GM23338 (cell line): ENCODE measurements around the gene CFAP410. TPM values are rescaled to one million over a fixed set of nuclear protein-coding genes. Genes with fewer than 3 reads are reported as not detected.
A peak's percentile ranks its signal among the peaks of the same experiment; 100 is the strongest.

ENCODE experiments used
- ATAC-seq: fragments of 200-7000 bp; cut with Tn5 transposase; 3 replicates; pipeline ENCODE4 v1.9.1; 2020
- DNase-seq: peaks from one replicate; pipeline ENCODE4 v3.0.0-alpha.2; 2015; ENCODE audit warnings: low spot score
- H2AFZ ChIP-seq: fragments of 200-600 bp; sonication (generic); 2 replicates; pipeline ENCODE4 v1.8.0; 2016; ENCODE audit warnings: antibody characterized with exemption, mild to moderate bottlenecking, moderate library complexity
- H3F3A ChIP-seq: fragments of 200-600 bp; sonication (generic); replicated peaks from 2 replicates; pipeline ENCODE4 v1.8.0; 2017; ENCODE audit warnings: antibody characterized with exemption, mixed run types, low read depth
- H3K27ac ChIP-seq: fragments of 200-600 bp; sonication (generic); 2 replicates; pipeline ENCODE4 v1.6.1; 2016; ENCODE audit warnings: low read depth
- H3K27me3 ChIP-seq: fragments of 200-600 bp; sonication (generic); 2 replicates; pipeline ENCODE4 v1.8.0; 2016; ENCODE audit warnings: mild to moderate bottlenecking, mixed run types, moderate library complexity; ENCODE audit not compliant: insufficient read depth
- H3K36me3 ChIP-seq: fragments of 200-600 bp; sonication (generic); 2 replicates; pipeline ENCODE4 v1.8.0; 2016; ENCODE audit warnings: mild to moderate bottlenecking; ENCODE audit not compliant: insufficient read depth
- H3K4me1 ChIP-seq: fragments of 200-600 bp; sonication (generic); 2 replicates; pipeline ENCODE4 v1.8.0; 2016; ENCODE audit warnings: mild to moderate bottlenecking, moderate library complexity; ENCODE audit not compliant: insufficient read depth
- H3K4me2 ChIP-seq: fragments of 200-600 bp; sonication (generic); 2 replicates; pipeline ENCODE4 v1.7.1; 2017; ENCODE audit warnings: mixed run types
- H3K4me3 ChIP-seq: fragments of 200-600 bp; sonication (generic); 2 replicates; pipeline ENCODE4 v1.6.1; 2016; ENCODE audit warnings: mixed run types
- H3K79me2 ChIP-seq: fragments of 200-600 bp; sonication (generic); replicated peaks from 2 replicates; pipeline ENCODE4 v1.8.0; 2017; ENCODE audit warnings: mild to moderate bottlenecking; ENCODE audit not compliant: insufficient read depth
- H3K9me2 ChIP-seq: fragments of 200-600 bp; sonication (generic); 2 replicates; pipeline ENCODE4 v1.8.0; 2017; ENCODE audit not compliant: insufficient read depth
- H4K20me1 ChIP-seq: fragments of 200-600 bp; sonication (generic); replicated peaks from 2 replicates; pipeline ENCODE4 v1.8.0; 2017; ENCODE audit warnings: mild to moderate bottlenecking; ENCODE audit not compliant: insufficient read depth
- H3K27ac Mint-ChIP-seq: 2 replicates; pipeline ENCODE4 v1.8.0; 2020; ENCODE audit warnings: inconsistent platforms, mild to moderate bottlenecking, moderate library complexity, mixed read lengths
- H3K27me3 Mint-ChIP-seq: 3 replicates; pipeline ENCODE4 v1.8.0; 2022; ENCODE audit warnings: low read depth, mild to moderate bottlenecking, moderate library complexity, mixed read lengths, inconsistent platforms; ENCODE audit not compliant: insufficient read depth, poor library complexity
- H3K36me3 Mint-ChIP-seq: 3 replicates; pipeline ENCODE4 v1.8.0; 2021; ENCODE audit warnings: low read depth, mild to moderate bottlenecking, inconsistent platforms, moderate library complexity, mixed read lengths
- H3K4me1 Mint-ChIP-seq: 3 replicates; pipeline ENCODE4 v1.8.0; 2020; ENCODE audit warnings: mild to moderate bottlenecking, inconsistent platforms, mixed read lengths
- H3K4me3 Mint-ChIP-seq: 3 replicates; pipeline ENCODE4 v1.8.0; 2021; ENCODE audit warnings: moderate library complexity, mild to moderate bottlenecking, inconsistent platforms, mixed read lengths
- H3K9me3 Mint-ChIP-seq: 3 replicates; pipeline ENCODE4 v1.8.0; 2020; ENCODE audit warnings: moderate library complexity, mild to moderate bottlenecking, inconsistent platforms, mixed read lengths
- EZH2 ChIP-seq: fragments of 200-600 bp; sonication (generic); IDR thresholded peaks from one replicate; pipeline ENCODE4 v1.8.0; 2017; ENCODE audit warnings: antibody characterized with exemption, mild to moderate bottlenecking, low read depth; ENCODE audit not compliant: unreplicated experiment
- polyA plus RNA-seq: library from polyadenylated mRNA; unstranded; fragments of >200 nt; fragmentation: Nextera tagmentation; extraction: Ambion mirVana; gene quantifications from 2 replicates; pipeline ENCODE4 v1.2.1, GENCODE V29; 2016
- total RNA-seq: library from RNA; depleted of rRNA; stranded (reverse); fragments of >200 nt; shearing (Covaris generic); gene quantifications from 2 replicates; pipeline ENCODE4 v1.2.3, GENCODE V29; 2014
- TF ChIP-seq, protein P1 (sequence below): fragments of 250-450 bp; sonication (Bioruptor Pico); IDR thresholded peaks from 2 replicates; pipeline ENCODE4 v1.5.0; 2020; ENCODE audit warnings: mild to moderate bottlenecking, moderate library complexity
- TF ChIP-seq, protein P2 (sequence below), 2 experiments: fragments of 200-600 bp in 1 of 2; sonication (generic) in 1 of 2; conservative IDR thresholded peaks; 2 replicates each; pipeline versions ENCODE4 v1.5.1 to v1.6.1; 2016 to 2017; ENCODE audit warnings: antibody characterized with exemption in 2 of 2, low read depth in 2 of 2, mild to moderate bottlenecking in 2 of 2, moderate library complexity in 1 of 2

The CFAP410 gene
- total and polyA plus RNA-seq, 2 experiments from 2014 or later: 11.0 to 24.0 TPM

DNA sequence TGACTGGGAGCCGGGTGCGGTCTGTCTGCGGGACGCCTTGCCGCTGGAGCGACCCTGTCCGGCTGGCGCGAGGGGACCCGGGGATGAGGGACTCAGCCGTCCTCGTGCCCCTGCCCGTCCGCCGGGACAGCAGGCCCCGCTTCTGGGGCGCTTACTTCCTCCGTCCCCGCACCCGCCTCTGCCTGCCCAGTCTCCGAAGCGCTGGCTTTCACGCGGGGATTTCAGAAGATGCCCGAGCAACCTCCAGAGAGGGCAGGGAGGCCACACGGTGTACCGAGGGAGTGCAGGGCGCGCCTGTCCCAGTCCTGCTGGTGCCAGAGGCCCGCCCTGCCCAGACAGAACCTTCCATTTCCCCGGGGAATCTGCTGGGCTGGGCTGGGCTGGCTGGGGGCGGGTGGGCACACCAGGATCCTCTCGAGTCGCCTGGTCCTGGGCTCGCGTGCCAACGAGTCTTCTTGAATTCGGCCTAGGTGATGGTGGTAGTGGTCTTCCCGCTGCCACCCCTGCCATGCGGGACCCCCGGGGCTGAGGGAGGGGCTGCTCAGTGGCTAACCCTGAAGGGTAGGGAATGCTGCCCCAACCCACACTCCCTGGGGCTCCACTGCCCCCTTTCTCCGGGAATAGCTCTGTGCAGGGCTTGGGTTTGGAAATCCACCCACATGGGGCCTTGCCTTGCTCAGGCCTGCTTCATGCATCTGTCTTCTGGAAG is 11.7 kb upstream of the CFAP410 start:
- Histone ChIP-seq H3K4me3 (peak overlapping the region; percentile 52), H2AFZ (peak overlapping the region; percentile 83; the same call in 1 of the 2 replicates), H3K79me2 (no peaks in the 10 kb centered on the region), H3K36me3 (no peaks in the 10 kb centered on the region), H3K27me3 (peaks cover 36% of the 10 kb centered on the region), H3K4me1 (no peaks in the 10 kb centered on the region; the same call in 1 of the 2 replicates), H3K9me2 (no peaks in the 10 kb centered on the region), H3F3A (no peaks in the 10 kb centered on the region), H3K4me2 (peak overlapping the region; percentile 73), H3K27ac (no peak overlapping the region), H4K20me1 (no peaks in the 10 kb centered on the region)
- Mint-ChIP-seq H3K9me3 (no peaks in the 10 kb centered on the region), H3K36me3 (no peaks in the 10 kb centered on the region), H3K4me3 (peak overlapping the region; percentile 57), H3K27ac (no peak overlapping the region), H3K4me1 (no peaks in the 10 kb centered on the region; the same call in 2 of the 3 replicates), H3K27me3 (peaks cover 33% of the 10 kb centered on the region)
- DNase-seq: no peak
- TF ChIP-seq, protein P1, sequence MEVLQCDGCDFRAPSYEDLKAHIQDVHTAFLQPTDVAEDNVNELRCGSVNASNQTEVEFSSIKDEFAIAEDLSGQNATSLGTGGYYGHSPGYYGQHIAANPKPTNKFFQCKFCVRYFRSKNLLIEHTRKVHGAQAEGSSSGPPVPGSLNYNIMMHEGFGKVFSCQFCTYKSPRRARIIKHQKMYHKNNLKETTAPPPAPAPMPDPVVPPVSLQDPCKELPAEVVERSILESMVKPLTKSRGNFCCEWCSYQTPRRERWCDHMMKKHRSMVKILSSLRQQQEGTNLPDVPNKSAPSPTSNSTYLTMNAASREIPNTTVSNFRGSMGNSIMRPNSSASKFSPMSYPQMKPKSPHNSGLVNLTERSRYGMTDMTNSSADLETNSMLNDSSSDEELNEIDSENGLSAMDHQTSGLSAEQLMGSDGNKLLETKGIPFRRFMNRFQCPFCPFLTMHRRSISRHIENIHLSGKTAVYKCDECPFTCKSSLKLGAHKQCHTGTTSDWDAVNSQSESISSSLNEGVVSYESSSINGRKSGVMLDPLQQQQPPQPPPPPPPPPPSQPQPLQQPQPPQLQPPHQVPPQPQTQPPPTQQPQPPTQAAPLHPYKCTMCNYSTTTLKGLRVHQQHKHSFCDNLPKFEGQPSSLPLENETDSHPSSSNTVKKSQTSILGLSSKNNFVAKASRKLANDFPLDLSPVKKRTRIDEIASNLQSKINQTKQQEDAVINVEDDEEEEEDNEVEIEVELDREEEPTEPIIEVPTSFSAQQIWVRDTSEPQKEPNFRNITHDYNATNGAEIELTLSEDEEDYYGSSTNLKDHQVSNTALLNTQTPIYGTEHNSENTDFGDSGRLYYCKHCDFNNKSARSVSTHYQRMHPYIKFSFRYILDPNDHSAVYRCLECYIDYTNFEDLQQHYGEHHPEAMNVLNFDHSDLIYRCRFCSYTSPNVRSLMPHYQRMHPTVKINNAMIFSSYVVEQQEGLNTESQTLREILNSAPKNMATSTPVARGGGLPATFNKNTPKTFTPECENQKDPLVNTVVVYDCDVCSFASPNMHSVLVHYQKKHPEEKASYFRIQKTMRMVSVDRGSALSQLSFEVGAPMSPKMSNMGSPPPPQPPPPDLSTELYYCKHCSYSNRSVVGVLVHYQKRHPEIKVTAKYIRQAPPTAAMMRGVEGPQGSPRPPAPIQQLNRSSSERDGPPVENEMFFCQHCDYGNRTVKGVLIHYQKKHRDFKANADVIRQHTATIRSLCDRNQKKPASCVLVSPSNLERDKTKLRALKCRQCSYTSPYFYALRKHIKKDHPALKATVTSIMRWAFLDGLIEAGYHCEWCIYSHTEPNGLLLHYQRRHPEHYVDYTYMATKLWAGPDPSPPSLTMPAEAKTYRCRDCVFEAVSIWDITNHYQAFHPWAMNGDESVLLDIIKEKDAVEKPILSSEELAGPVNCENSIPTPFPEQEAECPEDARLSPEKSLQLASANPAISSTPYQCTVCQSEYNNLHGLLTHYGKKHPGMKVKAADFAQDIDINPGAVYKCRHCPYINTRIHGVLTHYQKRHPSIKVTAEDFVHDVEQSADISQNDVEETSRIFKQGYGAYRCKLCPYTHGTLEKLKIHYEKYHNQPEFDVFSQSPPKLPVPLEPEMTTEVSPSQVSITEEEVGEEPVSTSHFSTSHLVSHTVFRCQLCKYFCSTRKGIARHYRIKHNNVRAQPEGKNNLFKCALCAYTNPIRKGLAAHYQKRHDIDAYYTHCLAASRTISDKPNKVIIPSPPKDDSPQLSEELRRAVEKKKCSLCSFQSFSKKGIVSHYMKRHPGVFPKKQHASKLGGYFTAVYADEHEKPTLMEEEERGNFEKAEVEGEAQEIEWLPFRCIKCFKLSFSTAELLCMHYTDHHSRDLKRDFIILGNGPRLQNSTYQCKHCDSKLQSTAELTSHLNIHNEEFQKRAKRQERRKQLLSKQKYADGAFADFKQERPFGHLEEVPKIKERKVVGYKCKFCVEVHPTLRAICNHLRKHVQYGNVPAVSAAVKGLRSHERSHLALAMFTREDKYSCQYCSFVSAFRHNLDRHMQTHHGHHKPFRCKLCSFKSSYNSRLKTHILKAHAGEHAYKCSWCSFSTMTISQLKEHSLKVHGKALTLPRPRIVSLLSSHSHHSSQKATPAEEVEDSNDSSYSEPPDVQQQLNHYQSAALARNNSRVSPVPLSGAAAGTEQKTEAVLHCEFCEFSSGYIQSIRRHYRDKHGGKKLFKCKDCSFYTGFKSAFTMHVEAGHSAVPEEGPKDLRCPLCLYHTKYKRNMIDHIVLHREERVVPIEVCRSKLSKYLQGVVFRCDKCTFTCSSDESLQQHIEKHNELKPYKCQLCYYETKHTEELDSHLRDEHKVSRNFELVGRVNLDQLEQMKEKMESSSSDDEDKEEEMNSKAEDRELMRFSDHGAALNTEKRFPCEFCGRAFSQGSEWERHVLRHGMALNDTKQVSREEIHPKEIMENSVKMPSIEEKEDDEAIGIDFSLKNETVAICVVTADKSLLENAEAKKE (CRISPR knock-in tag): no peak
- TF ChIP-seq, protein P2, sequence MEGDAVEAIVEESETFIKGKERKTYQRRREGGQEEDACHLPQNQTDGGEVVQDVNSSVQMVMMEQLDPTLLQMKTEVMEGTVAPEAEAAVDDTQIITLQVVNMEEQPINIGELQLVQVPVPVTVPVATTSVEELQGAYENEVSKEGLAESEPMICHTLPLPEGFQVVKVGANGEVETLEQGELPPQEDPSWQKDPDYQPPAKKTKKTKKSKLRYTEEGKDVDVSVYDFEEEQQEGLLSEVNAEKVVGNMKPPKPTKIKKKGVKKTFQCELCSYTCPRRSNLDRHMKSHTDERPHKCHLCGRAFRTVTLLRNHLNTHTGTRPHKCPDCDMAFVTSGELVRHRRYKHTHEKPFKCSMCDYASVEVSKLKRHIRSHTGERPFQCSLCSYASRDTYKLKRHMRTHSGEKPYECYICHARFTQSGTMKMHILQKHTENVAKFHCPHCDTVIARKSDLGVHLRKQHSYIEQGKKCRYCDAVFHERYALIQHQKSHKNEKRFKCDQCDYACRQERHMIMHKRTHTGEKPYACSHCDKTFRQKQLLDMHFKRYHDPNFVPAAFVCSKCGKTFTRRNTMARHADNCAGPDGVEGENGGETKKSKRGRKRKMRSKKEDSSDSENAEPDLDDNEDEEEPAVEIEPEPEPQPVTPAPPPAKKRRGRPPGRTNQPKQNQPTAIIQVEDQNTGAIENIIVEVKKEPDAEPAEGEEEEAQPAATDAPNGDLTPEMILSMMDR (conservative IDR thresholded peaks at IDR 0.05; ENCODE audit: low read depth in 2 of 2): peak in 1 of 2 experiments; percentile 28; a peak in 1 of 4 replicates
- peak; percentile 45 for TF ChIP-seq EZH2
- ATAC-seq: peak; percentile 65
